Heart left ventricle (tissue), 16 donors: Measurements from ENCODE around the gene MAMDC2. TPM values are rescaled to one million over a fixed set of nuclear protein-coding genes. Genes with fewer than 3 reads are reported as not detected.

Source experiments
- ATAC-seq, 4 donors: fragments of 200-7000 bp; cut with Tn5 transposase; one replicate each; pipeline ENCODE4 v1.9.1; 2020 to 2022; ENCODE audit warnings: moderate library complexity in 4 of 4, mild to moderate bottlenecking in 3 of 4, moderate number of reproducible peaks in 1 of 4
- DNase-seq, 5 donors: peaks; one replicate each; pipeline ENCODE4 v3.0.0-alpha.2; 2020
- H3K27ac ChIP-seq, 12 donors: fragments of 200-600 bp; sonication (generic) in 4 of 12; one replicate each; pipeline versions ENCODE4 v1.5.0 to v1.8.0; 2016 to 2022; ENCODE audit warnings: mild to moderate bottlenecking in 2 of 12
- H3K27me3 ChIP-seq, 9 donors: fragments of 200-600 bp; sonication (generic) in 2 of 9; one replicate each; pipeline versions ENCODE4 v1.5.1 to v1.8.0; 2016 to 2022; ENCODE audit warnings: mild to moderate bottlenecking in 3 of 9
- H3K36me3 ChIP-seq, 9 donors: fragments of 200-600 bp; sonication (generic) in 2 of 9; one replicate each; pipeline versions ENCODE4 v1.5.0 to v1.8.0; 2018 to 2022; ENCODE audit warnings: mild to moderate bottlenecking in 2 of 9
- H3K4me1 ChIP-seq, 12 donors: fragments of 200-600 bp; sonication (generic) in 4 of 12; one replicate each; pipeline versions ENCODE4 v1.5.0 to v1.8.0; 2016 to 2022; ENCODE audit warnings: mild to moderate bottlenecking in 3 of 12
- H3K4me3 ChIP-seq, 12 donors: fragments of 200-600 bp; sonication (generic) in 4 of 12; one replicate each; pipeline versions ENCODE4 v1.5.0 to v1.8.0; 2017 to 2022; ENCODE audit warnings: mild to moderate bottlenecking in 9 of 12, moderate library complexity in 4 of 12
- H3K9me3 ChIP-seq, 12 donors: fragments of 200-600 bp; sonication (generic) in 4 of 12; one replicate each; pipeline versions ENCODE4 v1.5.0 to v1.8.0; 2016 to 2022; ENCODE audit warnings: mild to moderate bottlenecking in 1 of 12
- POLR2A ChIP-seq, 2 donors: fragments of 450-650 bp; IDR thresholded peaks; one replicate each; pipeline ENCODE4 v1.6.1; 2017; ENCODE audit warnings: antibody characterized with exemption in 2 of 2, mild to moderate bottlenecking in 2 of 2, moderate library complexity in 2 of 2
- WGBS, 4 donors: extraction: QIAGEN DNeasy Blood & Tissue Kit in 2 of 4; methylation state at CpG; one replicate each; pipeline versions ENCODE4 v1.1.5 to v1.1.7; 2013 to 2018; 5-methylcytosine and 5-hydroxymethylcytosine counted together
- intact Hi-C, 10 donors: fragments of 100-400 bp; cut with DNase I; formaldehyde crosslinking; loops; one replicate each; pipeline versions ENCODE4 v1.11.1 to v1.14.2; 2022
- polyA plus RNA-seq, 2 donors: library from polyadenylated mRNA; stranded (reverse); fragments of 200-250 nt; gene quantifications; one replicate each; pipeline ENCODE4 v1.2.3, GENCODE V29; 2013
- total RNA-seq, 9 donors: library from RNA; depleted of rRNA in 2 of 9; stranded (reverse); fragments of >200 nt in 2 of 9; fragmentation: NEBNext Ultra II Directional in 3 of 9; extraction: Animal tissue kit (Norgen Biotek cat#: 25700) in 3 of 9; gene quantifications; one replicate each; pipeline versions ENCODE4 v1.1.0 to v1.2.4, GENCODE V29; 2016 to 2023
- TF ChIP-seq, protein P1 (sequence below), 12 donors: fragments of 200-600 bp; sonication (generic) in 4 of 12; IDR thresholded peaks; one replicate each; pipeline versions ENCODE4 v1.5.0 to v1.8.0; 2018 to 2022; ENCODE audit warnings: antibody characterized with exemption in 12 of 12, mild to moderate bottlenecking in 5 of 12
- donor health status: ischemic (EF 13 %, LVEDD 7.1; RV severe dilation, severe dysfunction).
- donor health status: healthy with polysubstance abuse.
- donor health status: DM: no; HTN: yes; CAD: no.
- donor health status: DM: no; HTN: no; CAD: no.
- donor health status: ischemic (EF 25% LVEDD 6.9; RV normal size, moderate dysfunction).
- donor health status: ischemic (EF 25% LVEDD 5.7; RV mildly dilated, moderate dysfunction).
- donor health status: healthy.
- donor health status: DM: yes; HTN: yes; CAD: no.
- donor health status: ischemic (EF 35%, LVEDD 5.7; RV mildly dilated, moderate dysfunction).
- donor health status: nonischemic (EF 11% LVEDD 7.7; RV severe dilation, severe dysfunction).
- donor health status: DM: yes; HTN: yes; CAD: no.
- donor health status: PGD.
- donor health status: ischemic (EF 29% LVEDD 5.4; RV normal size, mild dysfunction).
- donor health status: nonischemic (EF 23%, LVEDD 6.1; RV moderate dilation, normal function).

Gene MAMDC2
- total and polyA plus RNA-seq, 11 donors: 2.5 to 23.9 (median 5.1) TPM

DNA sequence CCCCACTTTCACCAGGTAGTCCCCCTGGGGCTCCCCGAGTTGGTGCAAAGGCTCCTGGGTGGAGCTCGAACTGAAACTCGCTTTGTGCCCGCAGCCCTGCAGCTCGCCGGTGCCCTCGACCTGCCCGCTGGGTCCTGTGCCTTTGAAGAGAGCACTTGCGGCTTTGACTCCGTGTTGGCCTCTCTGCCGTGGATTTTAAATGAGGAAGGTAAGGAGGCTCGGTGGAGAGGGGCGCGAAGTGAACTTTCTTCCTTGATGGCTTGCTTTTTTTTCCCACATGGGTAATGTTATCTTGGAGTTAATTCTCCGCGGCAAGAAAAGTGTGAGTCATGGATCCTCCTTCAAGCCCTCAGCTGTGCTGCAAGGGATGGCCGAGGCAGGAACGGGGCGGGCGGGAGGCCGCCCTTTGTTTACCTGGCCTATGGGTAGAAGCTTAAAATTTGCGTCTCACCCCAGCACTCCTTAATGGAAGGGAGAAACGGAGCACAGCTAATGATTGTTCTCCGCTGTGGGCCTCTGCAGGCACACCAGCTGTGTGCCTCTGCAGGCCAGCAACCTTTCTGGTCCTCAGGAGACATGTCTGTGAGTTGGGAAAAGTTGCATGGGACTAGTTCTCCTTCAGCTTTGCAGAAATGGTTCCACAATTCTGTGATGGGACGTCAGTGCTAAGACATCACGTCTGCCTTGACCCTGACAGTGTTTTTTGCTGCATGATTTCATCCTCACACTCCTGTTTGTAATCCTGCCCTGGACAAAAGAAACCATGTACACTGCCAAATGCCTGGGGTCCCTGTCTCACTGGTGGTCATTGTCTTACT, 1.1 kb downstream of the MAMDC2 start:
- H3K9me3 ChIP-seq: no peaks in the 10 kb centered on the region
- peak overlapping the region; percentile 38 to 78 (median 56) for H3K4me3 ChIP-seq
- 22 to 30% (median 27%) methylated on average over 25 to 26 of the region's 26 CpGs for WGBS, 4 donors
- H3K27ac ChIP-seq: peak overlapping the region in 11 of 12 donors; percentile 59 to 92 (median 77)
- peaks cover 0 to 56% (median 36%) of the 10 kb centered on the region in 12 donors for H3K4me1 ChIP-seq
- TF ChIP-seq POLR2A (IDR thresholded peaks at IDR 0.05): no peak
- TF ChIP-seq, protein P1, sequence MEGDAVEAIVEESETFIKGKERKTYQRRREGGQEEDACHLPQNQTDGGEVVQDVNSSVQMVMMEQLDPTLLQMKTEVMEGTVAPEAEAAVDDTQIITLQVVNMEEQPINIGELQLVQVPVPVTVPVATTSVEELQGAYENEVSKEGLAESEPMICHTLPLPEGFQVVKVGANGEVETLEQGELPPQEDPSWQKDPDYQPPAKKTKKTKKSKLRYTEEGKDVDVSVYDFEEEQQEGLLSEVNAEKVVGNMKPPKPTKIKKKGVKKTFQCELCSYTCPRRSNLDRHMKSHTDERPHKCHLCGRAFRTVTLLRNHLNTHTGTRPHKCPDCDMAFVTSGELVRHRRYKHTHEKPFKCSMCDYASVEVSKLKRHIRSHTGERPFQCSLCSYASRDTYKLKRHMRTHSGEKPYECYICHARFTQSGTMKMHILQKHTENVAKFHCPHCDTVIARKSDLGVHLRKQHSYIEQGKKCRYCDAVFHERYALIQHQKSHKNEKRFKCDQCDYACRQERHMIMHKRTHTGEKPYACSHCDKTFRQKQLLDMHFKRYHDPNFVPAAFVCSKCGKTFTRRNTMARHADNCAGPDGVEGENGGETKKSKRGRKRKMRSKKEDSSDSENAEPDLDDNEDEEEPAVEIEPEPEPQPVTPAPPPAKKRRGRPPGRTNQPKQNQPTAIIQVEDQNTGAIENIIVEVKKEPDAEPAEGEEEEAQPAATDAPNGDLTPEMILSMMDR (IDR thresholded peaks at IDR 0.05): no peak
- H3K27me3 ChIP-seq: peaks cover 0 to 8% (median 0%) of the 10 kb centered on the region in 9 donors
- peaks cover 0 to 3% (median 0%) of the 10 kb centered on the region in 9 donors for H3K36me3 ChIP-seq
- intact Hi-C loops: loop anchor here in 2 of 10 donors (5.0 to 10.0 kb wide), 3 partner anchors 48 to 70 kb away; no protein-coding TSS in a partner anchor
- DNase-seq (no peak), ATAC-seq (peak in 3 of 4 donors; percentile 20 to 54 (median 40))

DNA sequence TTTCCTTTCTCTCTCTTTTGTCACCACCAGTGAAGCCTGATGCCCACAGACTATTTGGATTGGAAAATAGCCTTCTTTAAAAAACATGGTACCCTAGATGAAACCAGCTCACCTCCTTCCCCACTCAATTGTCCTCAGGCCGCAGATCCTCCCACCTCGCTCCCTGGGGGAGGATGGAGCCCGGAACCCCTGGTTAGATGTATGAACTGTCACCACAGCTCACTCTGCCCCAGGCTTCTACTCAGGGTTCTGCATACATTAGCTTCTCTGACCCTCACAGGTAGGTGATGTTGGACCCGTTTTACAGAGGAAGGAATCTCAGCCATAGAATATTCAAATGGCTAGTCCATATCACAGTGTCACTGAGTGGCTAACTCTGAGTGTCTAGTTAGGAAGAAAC, 1.8 kb downstream of the MAMDC2 start:
- H3K27me3 ChIP-seq: peaks cover 0 to 8% (median 0%) of the 10 kb centered on the region in 9 donors
- H3K4me3 ChIP-seq: peak overlapping the region in 7 of 12 donors; percentile 45 to 78 (median 57)
- no peaks in the 10 kb centered on the region for H3K9me3 ChIP-seq
- ATAC-seq (no peak), DNase-seq (no peak)
- H3K27ac ChIP-seq: peak overlapping the region in 9 of 12 donors; percentile 59 to 92 (median 79)
- TF ChIP-seq, protein P1 (IDR thresholded peaks at IDR 0.05): no peak
- TF ChIP-seq POLR2A (IDR thresholded peaks at IDR 0.05): no peak
- H3K36me3 ChIP-seq: peaks cover 0 to 3% (median 0%) of the 10 kb centered on the region in 9 donors
- peaks cover 0 to 57% (median 42%) of the 10 kb centered on the region in 12 donors for H3K4me1 ChIP-seq
- 86 to 93% (median 92%) methylated on average over 4 of the region's 4 CpGs for WGBS, 4 donors
- intact Hi-C loops: loop anchor here in 2 of 10 donors (5.0 to 10.0 kb wide), 2 partner anchors 47 to 69 kb away; no protein-coding TSS in a partner anchor

DNA sequence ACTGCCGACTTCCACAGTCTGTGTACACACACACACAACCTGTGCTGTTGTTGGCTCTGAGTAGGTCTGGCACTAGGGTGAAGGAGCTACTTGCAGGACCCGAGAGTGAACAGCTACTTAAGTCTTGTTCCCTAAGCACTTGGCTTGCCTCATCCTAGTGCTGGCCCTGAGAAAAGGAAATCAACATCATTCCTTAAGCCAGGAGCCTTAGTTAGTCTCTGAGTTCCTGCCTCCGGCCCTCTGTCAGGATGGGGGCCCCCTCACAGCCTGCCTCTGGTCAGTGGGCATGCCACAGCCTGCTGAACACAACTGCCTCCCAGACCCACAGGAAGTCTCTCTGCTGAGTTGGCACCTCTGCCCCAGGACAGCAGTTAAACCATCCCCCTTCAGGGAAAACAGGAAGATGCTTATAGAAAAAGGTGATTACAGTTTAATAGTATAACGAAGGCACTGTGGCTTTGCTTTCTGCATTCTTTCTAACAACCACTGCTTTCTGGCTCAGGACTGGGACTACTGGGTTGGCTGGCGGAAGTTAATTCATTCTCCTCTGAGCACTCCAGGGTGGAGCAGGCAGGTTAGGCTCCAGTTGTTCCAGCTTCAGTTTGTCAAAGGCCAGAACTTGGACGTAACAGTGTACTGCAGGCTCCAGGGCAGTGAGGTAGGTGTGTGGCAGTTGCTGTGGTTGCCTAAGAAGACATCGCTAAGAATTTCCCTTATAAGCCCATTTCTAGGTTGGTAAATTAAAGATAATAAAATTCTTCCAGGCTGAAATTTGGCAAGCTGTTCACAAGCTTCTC, 2.8 kb downstream of the MAMDC2 start:
- 55 to 65% (median 62%) methylated on average over 6 to 7 of the region's 7 CpGs for WGBS, 4 donors
- ATAC-seq (no peak), DNase-seq (peak in 2 of 5 donors; percentile 33 to 51)
- Histone ChIP-seq H3K9me3 (no peaks in the 10 kb centered on the region), H3K36me3 (peaks cover 0 to 3% (median 0%) of the 10 kb centered on the region in 9 donors), H3K4me3 (peak overlapping the region in 6 of 12 donors; percentile 5 to 78 (median 36)), H3K4me1 (peaks cover 0 to 65% (median 42%) of the 10 kb centered on the region in 12 donors), H3K27me3 (peaks cover 0 to 8% (median 0%) of the 10 kb centered on the region in 9 donors), H3K27ac (peak overlapping the region in 11 of 12 donors; percentile 7 to 92 (median 54))
- intact Hi-C loops: loop anchor here in 2 of 10 donors (5.0 to 10.0 kb wide), 2 partner anchors 46 to 68 kb away; no protein-coding TSS in a partner anchor
- TF ChIP-seq POLR2A (IDR thresholded peaks at IDR 0.05): no peak
- TF ChIP-seq, protein P1 (IDR thresholded peaks at IDR 0.05): no peak
